Cardiac fibroblast (primary cell): ENCODE measurements around the gene MPI.

Source experiments
- DNase-seq, 2 donors: peaks; one replicate each; pipeline versions ENCODE4 v3.0.0 to v3.0.0-alpha.2; 2010; ENCODE audit warnings: low read depth in 2 of 2
- H3K4me3 ChIP-seq, 2 donors: replicated peaks in 1 of 2; 1 replicate in 1 of 2; 2 replicates in 1 of 2; pipeline ENCODE4 v1.5.1; 2011; ENCODE audit warnings: low read depth in 2 of 2, low read length in 2 of 2, mild to moderate bottlenecking in 2 of 2, moderate library complexity in 1 of 2
- TF ChIP-seq, protein P1 (sequence below): IDR thresholded peaks from one replicate; pipeline ENCODE4 v1.5.1; 2011; ENCODE audit warnings: low read depth, mild to moderate bottlenecking, low read length, inconsistent platforms

Gene MPI

DNA sequence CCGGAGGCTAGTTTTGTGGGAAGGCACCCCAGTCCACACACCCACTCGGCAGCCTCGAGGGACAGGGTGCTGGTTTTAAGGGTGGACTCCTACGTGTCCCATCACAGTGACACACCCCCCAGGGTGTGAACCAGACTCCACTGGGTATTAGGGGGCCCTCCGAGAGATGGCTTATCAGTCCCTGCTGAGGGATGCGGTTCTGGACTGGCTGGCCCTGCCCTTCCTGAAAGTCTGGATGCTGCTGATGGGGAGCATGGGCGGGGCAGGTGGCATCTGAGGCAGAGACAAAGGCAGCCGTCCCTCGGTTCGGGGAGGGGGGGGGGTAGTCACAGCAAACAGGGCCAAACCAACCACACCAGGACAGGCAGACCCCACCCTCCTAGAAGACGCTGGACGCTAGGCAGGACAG, 45.9 kb upstream of the MPI start:
- DNase-seq: no peak
- peak overlapping the region in 1 of 2 donors; percentile 39 for H3K4me3 ChIP-seq
- TF ChIP-seq, protein P1, sequence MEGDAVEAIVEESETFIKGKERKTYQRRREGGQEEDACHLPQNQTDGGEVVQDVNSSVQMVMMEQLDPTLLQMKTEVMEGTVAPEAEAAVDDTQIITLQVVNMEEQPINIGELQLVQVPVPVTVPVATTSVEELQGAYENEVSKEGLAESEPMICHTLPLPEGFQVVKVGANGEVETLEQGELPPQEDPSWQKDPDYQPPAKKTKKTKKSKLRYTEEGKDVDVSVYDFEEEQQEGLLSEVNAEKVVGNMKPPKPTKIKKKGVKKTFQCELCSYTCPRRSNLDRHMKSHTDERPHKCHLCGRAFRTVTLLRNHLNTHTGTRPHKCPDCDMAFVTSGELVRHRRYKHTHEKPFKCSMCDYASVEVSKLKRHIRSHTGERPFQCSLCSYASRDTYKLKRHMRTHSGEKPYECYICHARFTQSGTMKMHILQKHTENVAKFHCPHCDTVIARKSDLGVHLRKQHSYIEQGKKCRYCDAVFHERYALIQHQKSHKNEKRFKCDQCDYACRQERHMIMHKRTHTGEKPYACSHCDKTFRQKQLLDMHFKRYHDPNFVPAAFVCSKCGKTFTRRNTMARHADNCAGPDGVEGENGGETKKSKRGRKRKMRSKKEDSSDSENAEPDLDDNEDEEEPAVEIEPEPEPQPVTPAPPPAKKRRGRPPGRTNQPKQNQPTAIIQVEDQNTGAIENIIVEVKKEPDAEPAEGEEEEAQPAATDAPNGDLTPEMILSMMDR: no peak

DNA sequence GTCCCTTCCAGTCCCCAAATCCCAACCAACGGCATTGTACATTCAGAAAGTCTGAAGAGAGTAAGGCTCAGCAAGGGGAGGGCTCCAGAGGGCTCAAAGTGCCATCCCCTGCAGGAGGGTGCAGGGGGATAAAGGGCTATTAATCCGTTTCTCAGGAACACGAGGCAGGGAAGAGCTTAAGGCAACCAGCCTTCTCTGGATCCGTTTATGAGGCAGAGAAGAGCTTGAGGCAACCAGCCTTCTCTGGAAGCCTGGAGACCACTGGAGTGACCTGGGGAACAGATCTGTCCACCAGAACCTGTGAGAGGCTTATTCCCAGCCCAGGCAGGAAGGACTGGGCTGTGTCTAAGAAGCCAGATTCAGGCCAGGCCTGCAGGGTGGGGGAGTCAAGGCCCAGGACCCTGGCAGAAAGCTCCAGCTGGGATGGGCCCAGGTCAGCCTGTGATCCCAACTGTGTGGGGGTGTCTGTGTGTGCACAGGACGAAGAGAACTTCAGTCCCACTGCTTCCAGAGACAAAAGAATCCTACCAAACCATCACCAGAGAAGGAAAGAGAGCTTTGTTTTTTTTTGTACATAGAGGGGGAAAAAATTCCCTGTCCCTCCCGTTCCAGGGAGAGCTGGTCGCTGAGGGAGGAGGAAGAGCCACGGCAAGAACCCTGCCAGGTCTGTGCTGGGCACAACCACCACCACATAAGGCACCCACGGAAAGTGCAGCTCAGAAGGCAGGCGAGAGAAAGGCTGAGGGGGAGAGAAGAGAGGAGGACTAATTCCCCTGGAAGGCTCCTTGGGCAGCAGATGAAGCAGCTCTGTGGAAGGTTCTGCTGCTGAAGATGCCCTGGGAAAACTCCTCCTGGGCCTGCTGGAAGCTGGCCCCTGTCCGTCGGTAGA, 45.3 kb upstream of the MPI start:
- H3K4me3 ChIP-seq: no peak overlapping the region
- TF ChIP-seq, protein P1: no peak
- DNase-seq: no peak

DNA sequence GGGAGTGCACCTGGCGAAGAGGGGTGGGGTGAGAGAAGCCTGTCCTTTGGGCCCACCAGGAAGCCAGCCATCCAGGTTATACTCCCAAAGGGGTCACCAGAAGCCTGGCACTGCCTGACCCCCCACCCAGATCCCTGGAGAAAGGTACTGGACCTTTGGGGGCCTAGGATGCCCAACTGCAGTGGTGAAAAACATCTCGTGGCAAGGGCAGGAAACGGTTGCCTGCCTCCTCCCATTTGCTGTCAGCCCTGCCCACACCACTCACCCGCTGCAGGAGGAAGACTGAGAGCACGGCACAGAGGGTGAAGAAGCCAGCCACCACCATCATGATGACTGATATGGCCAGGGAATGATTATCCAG, 44.7 kb upstream of the MPI start:
- TF ChIP-seq, protein P1: no peak
- no peak for DNase-seq
- no peak overlapping the region for H3K4me3 ChIP-seq

DNA sequence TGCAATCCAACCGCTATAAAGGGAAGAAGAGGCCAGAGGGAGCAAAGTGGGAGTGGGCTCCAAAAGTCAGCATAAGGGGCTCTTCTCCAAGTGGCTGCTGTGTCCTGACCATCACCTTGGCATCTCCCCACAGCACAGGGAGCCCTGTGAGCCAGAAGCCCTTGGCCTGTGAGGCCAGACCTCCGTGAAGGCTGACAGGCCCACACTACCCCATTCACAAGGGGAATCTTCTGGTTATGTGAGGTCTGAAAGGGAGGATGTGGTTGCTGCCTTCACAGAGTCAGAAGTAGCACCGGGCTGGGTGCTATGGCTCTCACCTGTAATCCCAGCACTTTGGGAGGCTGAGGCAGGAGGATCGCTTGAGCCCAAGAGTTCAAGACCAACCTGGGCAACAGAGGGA, 44.3 kb upstream of the MPI start:
- no peak overlapping the region for H3K4me3 ChIP-seq
- no peak for DNase-seq

DNA sequence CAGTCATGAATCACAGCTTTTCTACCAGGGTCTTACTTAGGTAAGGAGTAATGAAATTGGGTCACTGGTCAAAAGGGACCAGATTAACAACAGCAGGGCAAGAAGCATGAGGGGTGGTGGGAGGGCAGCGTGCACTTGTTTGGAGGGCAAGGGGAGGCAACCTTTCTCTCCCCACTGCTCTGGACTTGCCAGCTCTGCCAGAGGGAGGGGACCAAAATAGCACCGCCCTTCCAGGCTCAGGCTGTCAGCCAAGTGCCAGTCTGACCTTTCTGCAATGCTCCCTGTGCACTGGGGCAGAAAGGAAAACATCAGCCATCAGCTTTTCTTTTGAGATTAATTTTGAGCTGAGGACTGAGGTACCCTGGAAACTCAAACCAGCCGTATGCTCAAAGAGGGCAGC, 42.4 kb upstream of the MPI start:
- TF ChIP-seq, protein P1: no peak
- no peak overlapping the region for H3K4me3 ChIP-seq
- DNase-seq: no peak

More for the DNA sequence above, 44.3 kb upstream of the MPI start:
- TF ChIP-seq, protein P1: no peak

DNA sequence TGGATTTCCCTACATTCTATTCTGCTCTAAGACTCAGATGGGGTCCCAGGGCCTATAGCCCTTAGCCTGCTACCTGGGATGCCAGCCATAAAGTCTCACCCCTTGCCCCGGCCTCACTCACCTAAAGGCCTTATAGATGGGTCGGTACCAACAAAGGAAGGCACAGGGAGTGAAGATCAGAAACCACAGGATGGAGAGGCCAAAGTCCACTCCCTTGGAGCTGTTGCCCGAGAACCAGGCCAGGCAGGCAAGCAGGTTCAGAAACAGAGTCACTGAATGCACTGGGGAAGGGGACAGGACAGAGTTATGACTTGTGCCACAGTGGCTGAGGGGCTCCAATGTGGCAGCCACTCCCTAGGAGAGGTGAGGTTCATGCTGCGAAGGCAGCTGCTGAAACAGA, 39.4 kb upstream of the MPI start:
- no peak for DNase-seq
- TF ChIP-seq, protein P1: no peak
- no peak overlapping the region for H3K4me3 ChIP-seq

DNA sequence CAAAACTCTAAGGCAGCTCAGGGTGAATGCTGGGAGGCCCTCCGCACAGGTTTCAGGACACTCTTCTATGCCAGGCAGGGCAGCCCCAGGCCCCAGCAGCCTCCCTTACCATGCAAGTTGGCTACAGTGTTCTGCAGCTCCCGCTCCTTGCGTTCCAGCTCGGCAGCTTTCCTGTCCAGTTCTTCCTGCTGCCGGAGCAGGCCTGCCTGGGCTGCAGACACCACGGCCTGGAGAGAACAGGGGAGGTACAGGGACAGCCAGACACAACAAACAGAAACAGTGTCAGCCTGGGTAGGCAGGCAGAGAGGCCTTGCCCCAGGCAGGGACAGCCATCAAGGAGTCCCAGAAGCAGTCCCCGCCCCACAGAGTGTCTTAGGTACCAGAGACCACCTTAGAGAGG, 37.9 kb upstream of the MPI start:
- no peak overlapping the region for H3K4me3 ChIP-seq
- no peak for DNase-seq
- TF ChIP-seq, protein P1: no peak
